SK-N-SH (cell line): ENCODE results near the gene MVB12B. TPM values are rescaled to one million over a fixed set of nuclear protein-coding genes. Genes with fewer than 3 reads are reported as not detected.

Experiments
- CTCF ChIA-PET: fragments of 300-600, 350-600 bp; formaldehyde crosslinking; extraction: SDS; loops from one replicate; lab custom pipeline; 2021; lab: Yijun Ruan, JAX
- POLR2A ChIA-PET: fragments of 350-600 bp; sonication (Branson Sonifier 250); formaldehyde crosslinking; extraction: SDS; loops from one replicate; lab custom pipeline; 2020; ENCODE audit warnings: antibody characterized with exemption, inconsistent platforms; lab: Yijun Ruan, JAX
- DNase-seq: peaks from one replicate; pipeline ENCODE4 v3.0.0; 2012
- H2AFZ ChIP-seq: fragments of 200-600 bp; sonication (generic); 2 replicates; pipeline ENCODE4 v1.8.1; 2016; ENCODE audit warnings: antibody characterized with exemption, mild to moderate bottlenecking, low read depth
- H3F3A ChIP-seq: fragments of 200-600 bp; sonication (generic); replicated peaks from 2 replicates; pipeline ENCODE3; 2016; ENCODE audit warnings: antibody characterized with exemption, mild to moderate bottlenecking; ENCODE audit not compliant: insufficient read depth
- H3K27ac ChIP-seq, 2 experiments: fragments of 200-500 bp in 1 of 2; fragments of 200-600 bp in 1 of 2; sonication (Bioruptor generic) in 1 of 2; sonication (generic), shearing (Covaris generic) in 1 of 2; 2 replicates each; pipeline versions ENCODE4 v1.5.1 to v1.6.1; 2014 to 2016; ENCODE audit warnings: low read depth in 2 of 2, inconsistent platforms in 1 of 2, low read length in 1 of 2, mild to moderate bottlenecking in 1 of 2, mixed read lengths in 1 of 2
- H3K27me3 ChIP-seq: fragments of 200-600 bp; sonication (generic), shearing (Covaris generic); 2 replicates; pipeline ENCODE4 v1.6.1; 2016; ENCODE audit warnings: mixed run types; ENCODE audit not compliant: insufficient read depth
- H3K36me3 ChIP-seq, 2 experiments: fragments of 200-500 bp in 1 of 2; fragments of 200-600 bp in 1 of 2; sonication (Bioruptor generic) in 1 of 2; sonication (generic) in 1 of 2; replicated peaks in 1 of 2; 2 replicates each; pipeline versions ENCODE3 to v1.5.1; 2014 to 2016; ENCODE audit warnings: low read length in 1 of 2, mild to moderate bottlenecking in 1 of 2; ENCODE audit not compliant: insufficient read depth in 2 of 2, control insufficient read depth in 1 of 2
- H3K4me1 ChIP-seq, 2 experiments: fragments of 200-500 bp in 1 of 2; fragments of 200-600 bp in 1 of 2; sonication (Bioruptor generic) in 1 of 2; sonication (generic), shearing (Covaris generic) in 1 of 2; 2 replicates each; pipeline versions ENCODE4 v1.5.1 to v1.6.1; 2014 to 2016; ENCODE audit warnings: low read depth in 1 of 2, low read length in 1 of 2, mixed run types in 1 of 2; ENCODE audit not compliant: insufficient read depth in 2 of 2, control insufficient read depth in 1 of 2
- H3K4me2 ChIP-seq: fragments of 200-600 bp; sonication (generic), shearing (Covaris generic); 2 replicates; pipeline ENCODE4 v1.6.1; 2017; ENCODE audit warnings: mixed run types
- H3K4me3 ChIP-seq, 2 experiments: fragments of 200-500 bp in 1 of 2; fragments of 200-600 bp in 1 of 2; sonication (Bioruptor generic) in 1 of 2; sonication (generic), shearing (Covaris generic) in 1 of 2; 2 replicates each; pipeline versions ENCODE4 v1.5.1 to v1.8.1; 2014 to 2016; ENCODE audit warnings: low read depth in 2 of 2, inconsistent platforms in 1 of 2, low read length in 1 of 2, mild to moderate bottlenecking in 1 of 2, mixed read lengths in 1 of 2, moderate library complexity in 1 of 2
- H3K79me2 ChIP-seq: fragments of 200-600 bp; sonication (generic); 2 replicates; pipeline ENCODE4 v1.8.1; 2017; ENCODE audit warnings: mild to moderate bottlenecking; ENCODE audit not compliant: insufficient read depth
- H3K9ac ChIP-seq: fragments of 200-600 bp; sonication (generic); 2 replicates; pipeline ENCODE4 v1.6.1; 2017; ENCODE audit warnings: mixed run types
- H3K9me2 ChIP-seq: fragments of 200-600 bp; sonication (generic); 2 replicates; pipeline ENCODE4 v1.6.1; 2017; ENCODE audit warnings: mixed run types
- H3K9me3 ChIP-seq: fragments of 200-600 bp; sonication (generic); 2 replicates; pipeline ENCODE4 v1.6.1; 2017; ENCODE audit warnings: mixed run types, mild to moderate bottlenecking, moderate library complexity
- H4K20me1 ChIP-seq: fragments of 200-600 bp; sonication (generic); 2 replicates; pipeline ENCODE4 v1.6.1; 2017; ENCODE audit warnings: mild to moderate bottlenecking, mixed run types; ENCODE audit not compliant: insufficient read depth
- CHD2 ChIP-seq: fragments of 150-350 bp; IDR thresholded peaks from 2 replicates; pipeline ENCODE4 v1.6.1; 2018; ENCODE audit warnings: low read length; ENCODE audit not compliant: partially characterized antibody
- EZH2phosphoT487 ChIP-seq: fragments of 200-600 bp; sonication (generic); IDR thresholded peaks from 2 replicates; pipeline ENCODE4 v1.6.1; 2017; ENCODE audit warnings: low read depth, mixed run types, mild to moderate bottlenecking, antibody characterized with exemption, moderate library complexity, borderline replicate concordance
- FOSL2 ChIP-seq: IDR thresholded peaks from 2 replicates; pipeline ENCODE4 v1.4.0; 2012; ENCODE audit warnings: low read depth, mild to moderate bottlenecking, moderate library complexity, borderline replicate concordance
- FOXJ3 ChIP-seq: sonication (generic); formaldehyde crosslinking; IDR thresholded peaks from 2 replicates; pipeline ENCODE4 v1.5.1; 2020; ENCODE audit warnings: mild to moderate bottlenecking, missing genetic modification reagents
- IRF3 ChIP-seq: fragments of 150-350 bp; IDR thresholded peaks from 2 replicates; pipeline ENCODE4 v1.6.1; 2016; ENCODE audit warnings: mild to moderate bottlenecking, low read depth, low read length
- MAX ChIP-seq: IDR thresholded peaks from 2 replicates; pipeline ENCODE4 v1.4.0; 2012; ENCODE audit warnings: low read depth
- MXI1 ChIP-seq: IDR thresholded peaks from 2 replicates; pipeline ENCODE4 v1.6.1; 2012; ENCODE audit warnings: mild to moderate bottlenecking, low read depth, low read length, improper control_type of control experiment
- NRF1 ChIP-seq: IDR thresholded peaks from 2 replicates; pipeline ENCODE4 v1.6.1; 2012; ENCODE audit warnings: low read depth, mild to moderate bottlenecking, low read length
- RAD21 ChIP-seq: IDR thresholded peaks from 2 replicates; pipeline ENCODE4 v1.6.1; 2012; ENCODE audit warnings: mild to moderate bottlenecking, low read length
- RFX5 ChIP-seq: IDR thresholded peaks from 2 replicates; pipeline ENCODE4 v1.6.1; 2012; ENCODE audit warnings: mild to moderate bottlenecking, improper control_type of control experiment, low read length
- RXRA ChIP-seq: IDR thresholded peaks from 2 replicates; pipeline ENCODE4 v1.4.0; 2012; ENCODE audit warnings: low read depth, mild to moderate bottlenecking, borderline replicate concordance
- SIN3A ChIP-seq: IDR thresholded peaks from 2 replicates; pipeline ENCODE4 v1.6.1; 2012; ENCODE audit warnings: low read depth, mild to moderate bottlenecking, low read length, moderate library complexity, borderline replicate concordance
- SMC3 ChIP-seq: IDR thresholded peaks from 2 replicates; pipeline ENCODE4 v1.6.1; 2012; ENCODE audit warnings: low read depth, low read length, improper control_type of control experiment
- TEAD4 ChIP-seq: IDR thresholded peaks from 2 replicates; pipeline ENCODE4 v1.4.0; 2012; ENCODE audit warnings: mild to moderate bottlenecking, borderline replicate concordance; ENCODE audit not compliant: insufficient read depth
- YY1 ChIP-seq: IDR thresholded peaks from 2 replicates; pipeline ENCODE4 v1.4.0; 2012; ENCODE audit warnings: low read depth, mild to moderate bottlenecking
- WGBS: methylation state at CpG from one replicate; pipeline ENCODE4 v1.1.6; 2017; ENCODE audit warnings: low lambda C conversion rate; 5-methylcytosine and 5-hydroxymethylcytosine counted together
- polyA plus RNA-seq, 3 experiments: library from polyadenylated mRNA; depleted of rRNA; stranded (reverse); fragments of >200 nt; gene quantifications; 2 replicates each; pipeline ENCODE4 v1.2.3, GENCODE V29; 2012
- TF ChIP-seq, protein P1 (sequence below): IDR thresholded peaks from 2 replicates; pipeline ENCODE4 v1.4.0; 2012; ENCODE audit warnings: low read depth, borderline replicate concordance
- TF ChIP-seq, protein P2 (sequence below): IDR thresholded peaks from 2 replicates; pipeline ENCODE4 v1.4.0; 2012; ENCODE audit warnings: low read depth, borderline replicate concordance
- TF ChIP-seq, protein P3 (sequence below): IDR thresholded peaks from 2 replicates; pipeline ENCODE4 v1.6.1; 2012; ENCODE audit warnings: mild to moderate bottlenecking, low read depth, low read length, moderate library complexity

The MVB12B gene
- polyA plus RNA-seq, 1 of the 3 experiments (the other 2 are of a cell fraction) = 5.1 TPM

GRCh38 chr9:126415741-126416370 lies 89.2 kb downstream of the MVB12B start:
- Histone ChIP-seq H3K36me3 (peaks cover 0 to 5% of the 10 kb centered on the region in 2 experiments), H3K4me1 (no peaks in the 10 kb centered on the region), H3K9me2 (no peaks in the 10 kb centered on the region), H3K4me2 (no peak overlapping the region), H3K4me3 (no peak overlapping the region), H3F3A (no peaks in the 10 kb centered on the region), H3K27ac (no peak overlapping the region), H3K79me2 (no peaks in the 10 kb centered on the region), H2AFZ (no peak overlapping the region), H3K27me3 (no peaks in the 10 kb centered on the region), H4K20me1 (no peaks in the 10 kb centered on the region), H3K9me3 (no peaks in the 10 kb centered on the region), H3K9ac (no peak overlapping the region)
- TF ChIP-seq TEAD4 (no peak), MAX (no peak), SMC3 (no peak), RFX5 (no peak), FOXJ3 (CRISPR knock-in tag) (no peak), IRF3 (no peak), FOSL2 (no peak), YY1 (no peak), RAD21 (no peak), RXRA (no peak), EZH2phosphoT487 (no peak), MXI1 (no peak), NRF1 (no peak), CHD2 (no peak), SIN3A (no peak)
- TF ChIP-seq, protein P1, sequence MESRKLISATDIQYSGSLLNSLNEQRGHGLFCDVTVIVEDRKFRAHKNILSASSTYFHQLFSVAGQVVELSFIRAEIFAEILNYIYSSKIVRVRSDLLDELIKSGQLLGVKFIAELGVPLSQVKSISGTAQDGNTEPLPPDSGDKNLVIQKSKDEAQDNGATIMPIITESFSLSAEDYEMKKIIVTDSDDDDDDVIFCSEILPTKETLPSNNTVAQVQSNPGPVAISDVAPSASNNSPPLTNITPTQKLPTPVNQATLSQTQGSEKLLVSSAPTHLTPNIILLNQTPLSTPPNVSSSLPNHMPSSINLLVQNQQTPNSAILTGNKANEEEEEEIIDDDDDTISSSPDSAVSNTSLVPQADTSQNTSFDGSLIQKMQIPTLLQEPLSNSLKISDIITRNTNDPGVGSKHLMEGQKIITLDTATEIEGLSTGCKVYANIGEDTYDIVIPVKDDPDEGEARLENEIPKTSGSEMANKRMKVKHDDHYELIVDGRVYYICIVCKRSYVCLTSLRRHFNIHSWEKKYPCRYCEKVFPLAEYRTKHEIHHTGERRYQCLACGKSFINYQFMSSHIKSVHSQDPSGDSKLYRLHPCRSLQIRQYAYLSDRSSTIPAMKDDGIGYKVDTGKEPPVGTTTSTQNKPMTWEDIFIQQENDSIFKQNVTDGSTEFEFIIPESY = no peak
- TF ChIP-seq, protein P2, sequence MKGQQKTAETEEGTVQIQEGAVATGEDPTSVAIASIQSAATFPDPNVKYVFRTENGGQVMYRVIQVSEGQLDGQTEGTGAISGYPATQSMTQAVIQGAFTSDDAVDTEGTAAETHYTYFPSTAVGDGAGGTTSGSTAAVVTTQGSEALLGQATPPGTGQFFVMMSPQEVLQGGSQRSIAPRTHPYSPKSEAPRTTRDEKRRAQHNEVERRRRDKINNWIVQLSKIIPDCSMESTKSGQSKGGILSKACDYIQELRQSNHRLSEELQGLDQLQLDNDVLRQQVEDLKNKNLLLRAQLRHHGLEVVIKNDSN = no peak
- TF ChIP-seq, protein P3, sequence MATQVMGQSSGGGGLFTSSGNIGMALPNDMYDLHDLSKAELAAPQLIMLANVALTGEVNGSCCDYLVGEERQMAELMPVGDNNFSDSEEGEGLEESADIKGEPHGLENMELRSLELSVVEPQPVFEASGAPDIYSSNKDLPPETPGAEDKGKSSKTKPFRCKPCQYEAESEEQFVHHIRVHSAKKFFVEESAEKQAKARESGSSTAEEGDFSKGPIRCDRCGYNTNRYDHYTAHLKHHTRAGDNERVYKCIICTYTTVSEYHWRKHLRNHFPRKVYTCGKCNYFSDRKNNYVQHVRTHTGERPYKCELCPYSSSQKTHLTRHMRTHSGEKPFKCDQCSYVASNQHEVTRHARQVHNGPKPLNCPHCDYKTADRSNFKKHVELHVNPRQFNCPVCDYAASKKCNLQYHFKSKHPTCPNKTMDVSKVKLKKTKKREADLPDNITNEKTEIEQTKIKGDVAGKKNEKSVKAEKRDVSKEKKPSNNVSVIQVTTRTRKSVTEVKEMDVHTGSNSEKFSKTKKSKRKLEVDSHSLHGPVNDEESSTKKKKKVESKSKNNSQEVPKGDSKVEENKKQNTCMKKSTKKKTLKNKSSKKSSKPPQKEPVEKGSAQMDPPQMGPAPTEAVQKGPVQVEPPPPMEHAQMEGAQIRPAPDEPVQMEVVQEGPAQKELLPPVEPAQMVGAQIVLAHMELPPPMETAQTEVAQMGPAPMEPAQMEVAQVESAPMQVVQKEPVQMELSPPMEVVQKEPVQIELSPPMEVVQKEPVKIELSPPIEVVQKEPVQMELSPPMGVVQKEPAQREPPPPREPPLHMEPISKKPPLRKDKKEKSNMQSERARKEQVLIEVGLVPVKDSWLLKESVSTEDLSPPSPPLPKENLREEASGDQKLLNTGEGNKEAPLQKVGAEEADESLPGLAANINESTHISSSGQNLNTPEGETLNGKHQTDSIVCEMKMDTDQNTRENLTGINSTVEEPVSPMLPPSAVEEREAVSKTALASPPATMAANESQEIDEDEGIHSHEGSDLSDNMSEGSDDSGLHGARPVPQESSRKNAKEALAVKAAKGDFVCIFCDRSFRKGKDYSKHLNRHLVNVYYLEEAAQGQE = no peak
- POLR2A ChIA-PET = no interaction called here
- CTCF ChIA-PET = interaction anchor here (1.3 kb wide), 1 partner anchor 18 kb away, joined by 12 read pairs; no protein-coding TSS in a partner anchor
- DNase-seq = no peak
- 91% methylated on average over 10 of the region's 16 CpGs for WGBS
